ENCODE measurements around the gene FES. TPM values are rescaled to one million over a fixed set of nuclear protein-coding genes. Genes with fewer than 3 reads are reported as not detected.

FES gene
- total and polyA plus RNA-seq, 2 experiments from 2014 or later = 3.5 TPM

DNA sequence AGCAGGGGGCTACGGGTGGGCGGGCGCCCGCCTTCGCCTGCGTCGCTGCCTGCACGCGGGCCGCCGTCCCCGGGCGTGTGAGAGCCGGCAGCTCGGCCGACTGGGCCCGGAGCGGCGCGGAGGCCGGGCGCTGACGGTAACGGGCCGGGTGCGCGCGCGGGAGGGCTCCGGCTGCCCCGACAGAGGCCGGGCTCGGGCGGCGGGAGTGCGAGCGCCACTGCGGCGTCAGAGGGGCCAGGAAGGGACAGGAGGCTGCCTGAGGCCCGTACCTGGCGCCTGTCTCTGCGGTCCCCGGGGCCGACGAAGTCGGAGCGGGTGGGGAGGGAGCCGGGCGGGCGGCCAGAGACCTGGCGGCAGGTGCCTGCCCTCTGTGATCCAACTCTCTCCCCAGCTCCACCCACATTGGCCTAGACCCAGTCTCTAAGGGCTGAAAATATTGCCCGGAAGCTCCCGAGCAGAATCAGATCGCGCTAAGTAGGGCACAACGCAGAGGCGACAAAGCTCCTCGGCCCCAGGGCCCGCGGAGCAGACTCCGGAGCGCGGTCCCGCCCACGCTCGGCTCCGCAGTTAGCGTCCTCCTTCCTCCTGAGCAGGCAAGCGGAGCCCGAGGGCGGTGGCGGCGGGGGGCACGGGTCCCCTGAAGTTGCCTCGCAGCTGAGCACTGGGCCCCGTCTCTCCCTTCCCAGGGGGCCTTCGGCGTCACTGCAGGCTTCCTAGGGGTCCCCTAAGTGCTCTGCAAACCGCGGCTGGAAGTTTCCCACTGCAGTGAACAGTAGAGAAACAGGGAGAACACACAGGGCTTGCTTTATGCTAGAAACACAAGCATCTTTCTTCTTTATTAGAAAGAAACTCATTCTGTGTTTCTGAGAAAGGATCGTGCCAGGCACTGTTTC is 18.8 kb downstream of the FES start, which contains the start of gene MAN2A2:
TSS of gene MAN2A2 (plus strand) at position 463 of the 893 bp plus-strand sequence. CDS start 906 bp downstream, outside the sequence.
- no peaks in the 10 kb centered on the region for H3K9me2 ChIP-seq (ENCODE audit: insufficient read depth)
- H3K27ac ChIP-seq = peak within 1 kb of the TSS; percentile 45
- H3K79me2 ChIP-seq (ENCODE audit: insufficient read depth) = no peaks in the 10 kb centered on the region
- H3K36me3 ChIP-seq (ENCODE audit: low read depth) = no peaks in the 10 kb centered on the region
- 2 to 3% methylated on average over 44 to 58 of the region's 81 CpGs for WGBS, 2 experiments (ENCODE audit: low coverage in 1 of 2, low lambda C conversion rate in 2 of 2, missing lambda C conversion rate in 2 of 2)
- H4K20me1 ChIP-seq (ENCODE audit: insufficient read depth) = no peaks in the 10 kb centered on the region
- peak within 1 kb of the TSS; percentile 92 for H2AFZ ChIP-seq
- H3K4me1 ChIP-seq (ENCODE audit: insufficient read depth) = peaks cover 6% of the 10 kb centered on the region; the same call in 1 of the 2 replicates
- no peaks in the 10 kb centered on the region for H3K9me3 ChIP-seq (ENCODE audit: low read depth)
- H3K4me3 ChIP-seq = peak within 1 kb of the TSS; percentile 80
- peaks cover 10% of the 10 kb centered on the region; the same call in 1 of the 2 replicates for H3F3A ChIP-seq (ENCODE audit: insufficient read depth)
- no peaks in the 10 kb centered on the region for H3K27me3 ChIP-seq (replicated peaks; ENCODE audit: insufficient read depth)
- H3K4me2 ChIP-seq (ENCODE audit: unreplicated experiment) = peak within 1 kb of the TSS; percentile 93
- peak within 1 kb of the TSS; percentile 78 for H3K9ac ChIP-seq
- peak; percentile 79 for DNase-seq
- no peak for TF ChIP-seq EZH2 (IDR thresholded peaks at IDR 0.05; ENCODE audit: insufficient read depth, poor library complexity, severe bottlenecking)
- no peak for TF ChIP-seq EZH2phosphoT487 (IDR thresholded peaks at IDR 0.05; ENCODE audit: insufficient read depth, low read depth)
- in situ Hi-C loops (cut with MboI) = no loop called here

DNA sequence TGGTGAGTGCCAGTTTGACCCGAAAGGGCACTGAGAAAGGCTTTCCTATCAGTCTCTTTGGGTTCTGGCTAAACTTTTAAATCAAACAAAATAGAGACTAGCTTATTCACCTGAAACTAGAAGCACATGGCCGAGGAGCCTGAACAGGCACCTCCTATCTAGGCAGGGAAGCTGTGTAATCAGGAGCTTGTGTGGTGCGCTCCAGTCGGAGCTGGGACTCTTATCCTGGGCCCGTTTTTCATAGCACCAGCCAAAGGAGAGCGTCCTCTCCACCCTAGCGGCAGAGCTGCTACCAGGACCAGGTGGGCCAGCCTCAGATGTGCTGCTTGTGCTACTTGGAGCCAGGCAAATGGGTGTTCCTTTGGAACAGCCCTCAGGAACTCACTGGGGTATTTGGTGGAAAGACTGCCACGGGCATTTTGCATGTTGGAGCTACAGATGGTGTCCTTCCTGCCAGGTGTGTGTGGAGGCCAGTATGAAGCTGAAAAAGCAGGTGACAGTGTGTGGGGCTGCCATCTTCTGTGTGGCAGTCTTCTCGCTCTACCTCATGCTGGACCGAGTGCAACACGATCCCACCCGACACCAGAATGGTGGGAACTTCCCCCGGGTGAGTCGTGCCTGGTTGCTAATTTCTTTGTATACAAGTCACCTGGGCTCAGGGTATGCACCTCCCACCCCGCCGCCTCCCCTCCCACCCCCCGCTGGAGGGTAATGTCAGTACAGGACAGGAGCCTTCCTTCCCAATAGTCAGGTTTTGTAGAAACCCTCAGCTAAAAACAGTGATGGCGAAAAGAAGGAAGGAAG is 19.6 kb downstream of the FES start:
- H3K36me3 ChIP-seq (ENCODE audit: low read depth) = no peaks in the 10 kb centered on the region
- no peaks in the 10 kb centered on the region for H3K9me2 ChIP-seq (ENCODE audit: insufficient read depth)
- H3K4me3 ChIP-seq = peak overlapping the region; percentile 74
- peaks cover 10% of the 10 kb centered on the region; the same call in 1 of the 2 replicates for H3F3A ChIP-seq (ENCODE audit: insufficient read depth)
- 78 to 84% methylated on average over 18 of the region's 18 CpGs for WGBS, 2 experiments (ENCODE audit: low coverage in 1 of 2, low lambda C conversion rate in 2 of 2, missing lambda C conversion rate in 2 of 2)
- no peaks in the 10 kb centered on the region for H3K27me3 ChIP-seq (replicated peaks; ENCODE audit: insufficient read depth)
- H3K4me2 ChIP-seq (ENCODE audit: unreplicated experiment) = peak overlapping the region; percentile 89
- no peak for DNase-seq
- H3K79me2 ChIP-seq (ENCODE audit: insufficient read depth) = no peaks in the 10 kb centered on the region
- H3K9me3 ChIP-seq (ENCODE audit: low read depth) = no peaks in the 10 kb centered on the region
- no peaks in the 10 kb centered on the region for H4K20me1 ChIP-seq (ENCODE audit: insufficient read depth)
- peak overlapping the region; percentile 92 for H2AFZ ChIP-seq
- TF ChIP-seq EZH2phosphoT487 (IDR thresholded peaks at IDR 0.05; ENCODE audit: insufficient read depth, low read depth) = no peak
- no peak overlapping the region for H3K27ac ChIP-seq
- peak overlapping the region; percentile 70 for H3K9ac ChIP-seq
- in situ Hi-C loops (cut with MboI) = no loop called here
- H3K4me1 ChIP-seq (ENCODE audit: insufficient read depth) = peaks cover 6% of the 10 kb centered on the region; the same call in 1 of the 2 replicates

DNA sequence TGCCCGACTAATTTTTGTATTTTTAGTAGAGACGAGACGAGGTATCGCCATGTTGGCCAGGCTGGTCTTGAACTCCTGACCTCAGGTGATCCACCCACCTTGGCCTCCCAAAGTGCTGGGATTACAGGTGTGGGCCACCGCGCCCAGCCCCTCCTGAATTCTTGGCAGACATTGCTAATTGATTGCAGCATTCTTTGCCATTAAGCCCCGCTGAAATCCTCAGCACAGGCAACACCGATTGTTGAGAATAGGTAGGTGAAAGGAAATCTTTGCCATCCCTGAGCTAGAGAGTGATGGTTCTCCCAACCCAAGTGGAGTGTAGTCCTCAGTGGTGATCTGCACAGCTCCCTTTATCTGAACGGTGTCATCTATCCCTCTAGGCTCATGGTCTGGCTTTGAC is 20.4 kb downstream of the FES start:
- Histone ChIP-seq H3K9me3 (ENCODE audit: low read depth) (no peaks in the 10 kb centered on the region), H3K4me1 (ENCODE audit: insufficient read depth) (peaks cover 6% of the 10 kb centered on the region; the same call in 1 of the 2 replicates), H3K36me3 (ENCODE audit: low read depth) (no peaks in the 10 kb centered on the region), H3K9ac (no peak overlapping the region), H4K20me1 (ENCODE audit: insufficient read depth) (no peaks in the 10 kb centered on the region), H3K27ac (no peak overlapping the region), H3K27me3 (replicated peaks; ENCODE audit: insufficient read depth) (no peaks in the 10 kb centered on the region), H3K9me2 (ENCODE audit: insufficient read depth) (no peaks in the 10 kb centered on the region), H3F3A (ENCODE audit: insufficient read depth) (peaks cover 10% of the 10 kb centered on the region; the same call in 1 of the 2 replicates), H3K4me2 (ENCODE audit: unreplicated experiment) (no peak overlapping the region), H3K79me2 (ENCODE audit: insufficient read depth) (no peaks in the 10 kb centered on the region), H2AFZ (no peak overlapping the region), H3K4me3 (no peak overlapping the region)
- WGBS, 2 experiments (ENCODE audit: low coverage in 1 of 2, low lambda C conversion rate in 2 of 2, missing lambda C conversion rate in 2 of 2) = 93 to 96% methylated on average over 9 of the region's 9 CpGs
- DNase-seq = no peak
- TF ChIP-seq EZH2phosphoT487 (IDR thresholded peaks at IDR 0.05; ENCODE audit: insufficient read depth, low read depth) (no peak), EZH2 (IDR thresholded peaks at IDR 0.05; ENCODE audit: insufficient read depth, poor library complexity, severe bottlenecking) (no peak)
- in situ Hi-C loops (cut with MboI) = no loop called here
